GM06990 (cell line): ENCODE measurements around the gene ZNF500.

Experiments
- DNase-seq: peaks from one replicate; pipeline ENCODE4 v3.0.0-alpha.2; 2011; ENCODE audit not compliant: insufficient read length; ENCODE audit errors: extremely low read depth
- H3K27me3 ChIP-seq: replicated peaks from 2 replicates; pipeline ENCODE4 v1.6.0; 2011; ENCODE audit warnings: low read length; ENCODE audit not compliant: control insufficient read depth, insufficient read depth
- H3K36me3 ChIP-seq: 2 replicates; pipeline ENCODE4 v1.5.1; 2011; ENCODE audit warnings: low read length; ENCODE audit not compliant: control insufficient read depth, insufficient read depth
- H3K4me3 ChIP-seq: replicated peaks from 2 replicates; pipeline ENCODE4 v1.5.1; 2011; ENCODE audit warnings: low read depth, mild to moderate bottlenecking, control low read depth, low read length
- TF ChIP-seq, protein P1 (sequence below): IDR thresholded peaks from 2 replicates; pipeline ENCODE4 v1.5.1; 2011; ENCODE audit warnings: low read length, control low read depth, mild to moderate bottlenecking, inconsistent platforms; ENCODE audit not compliant: insufficient read depth, poor library complexity, severe bottlenecking

The ZNF500 gene

DNA sequence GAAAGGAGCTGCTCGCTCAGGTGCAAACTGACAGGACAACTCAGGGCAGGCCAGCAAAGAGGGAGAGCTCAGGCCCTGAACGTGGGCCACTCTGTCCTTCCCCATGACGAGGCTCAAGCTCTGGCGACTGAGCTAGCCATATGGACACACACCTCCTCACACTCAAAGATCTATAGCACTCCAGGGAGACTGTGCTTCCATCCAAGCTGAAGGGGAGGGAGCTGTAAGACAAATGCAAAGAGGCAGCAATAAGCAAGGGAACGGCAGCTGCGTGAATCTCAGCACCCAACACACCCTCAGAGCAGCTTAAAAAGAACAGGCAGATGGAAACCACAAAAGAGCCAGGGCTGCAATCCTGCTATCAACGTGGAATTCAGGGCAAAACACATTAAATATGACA lies 60.1 kb downstream of the ZNF500 start:
- peaks cover 6% of the 10 kb centered on the region for H3K36me3 ChIP-seq
- no peak for DNase-seq
- H3K4me3 ChIP-seq: no peak overlapping the region
- no peaks in the 10 kb centered on the region for H3K27me3 ChIP-seq
- TF ChIP-seq, protein P1, sequence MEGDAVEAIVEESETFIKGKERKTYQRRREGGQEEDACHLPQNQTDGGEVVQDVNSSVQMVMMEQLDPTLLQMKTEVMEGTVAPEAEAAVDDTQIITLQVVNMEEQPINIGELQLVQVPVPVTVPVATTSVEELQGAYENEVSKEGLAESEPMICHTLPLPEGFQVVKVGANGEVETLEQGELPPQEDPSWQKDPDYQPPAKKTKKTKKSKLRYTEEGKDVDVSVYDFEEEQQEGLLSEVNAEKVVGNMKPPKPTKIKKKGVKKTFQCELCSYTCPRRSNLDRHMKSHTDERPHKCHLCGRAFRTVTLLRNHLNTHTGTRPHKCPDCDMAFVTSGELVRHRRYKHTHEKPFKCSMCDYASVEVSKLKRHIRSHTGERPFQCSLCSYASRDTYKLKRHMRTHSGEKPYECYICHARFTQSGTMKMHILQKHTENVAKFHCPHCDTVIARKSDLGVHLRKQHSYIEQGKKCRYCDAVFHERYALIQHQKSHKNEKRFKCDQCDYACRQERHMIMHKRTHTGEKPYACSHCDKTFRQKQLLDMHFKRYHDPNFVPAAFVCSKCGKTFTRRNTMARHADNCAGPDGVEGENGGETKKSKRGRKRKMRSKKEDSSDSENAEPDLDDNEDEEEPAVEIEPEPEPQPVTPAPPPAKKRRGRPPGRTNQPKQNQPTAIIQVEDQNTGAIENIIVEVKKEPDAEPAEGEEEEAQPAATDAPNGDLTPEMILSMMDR: no peak

GRCh38 chr16:4704913-4705312 lies 62.0 kb downstream of the ZNF500 start:
- no peak for DNase-seq
- Histone ChIP-seq H3K36me3 (peaks cover 12% of the 10 kb centered on the region), H3K4me3 (no peak overlapping the region), H3K27me3 (no peaks in the 10 kb centered on the region)
- TF ChIP-seq, protein P1: no peak

DNA sequence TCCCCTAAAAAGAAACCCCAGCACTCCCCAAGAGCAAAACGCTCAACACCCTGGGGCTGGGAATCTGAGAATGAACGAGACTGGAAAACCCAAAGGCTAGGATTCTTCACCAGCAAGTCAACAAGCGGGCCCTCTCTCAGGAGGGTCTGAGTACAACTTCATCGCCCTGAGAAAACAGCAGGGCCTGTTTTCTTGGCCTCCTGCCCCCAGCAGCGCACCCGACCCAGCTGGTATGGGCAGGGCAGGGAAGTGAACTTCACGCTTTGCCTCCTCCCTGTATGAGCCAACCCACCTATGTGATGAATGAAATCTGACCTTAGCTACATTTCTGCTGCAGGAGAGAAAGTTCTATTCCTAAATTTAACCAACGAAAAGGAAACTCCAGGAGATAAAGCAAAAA lies 62.5 kb downstream of the ZNF500 start:
- H3K36me3 ChIP-seq: peaks cover 14% of the 10 kb centered on the region
- no peaks in the 10 kb centered on the region for H3K27me3 ChIP-seq
- TF ChIP-seq, protein P1: no peak
- no peak overlapping the region for H3K4me3 ChIP-seq
- DNase-seq: no peak

GRCh38 chr16:4703906-4704305 lies 63.1 kb downstream of the ZNF500 start:
- H3K4me3 ChIP-seq: no peak overlapping the region
- H3K27me3 ChIP-seq: no peaks in the 10 kb centered on the region
- no peak for DNase-seq
- TF ChIP-seq, protein P1: no peak
- H3K36me3 ChIP-seq: peaks cover 19% of the 10 kb centered on the region

GRCh38 chr16:4702466-4702808 lies 64.5 kb downstream of the ZNF500 start:
- Histone ChIP-seq H3K4me3 (no peak overlapping the region), H3K36me3 (peaks cover 30% of the 10 kb centered on the region), H3K27me3 (no peaks in the 10 kb centered on the region)
- DNase-seq: no peak
- TF ChIP-seq, protein P1: no peak

GRCh38 chr16:4701791-4702465 lies 65.0 kb downstream of the ZNF500 start:
- TF ChIP-seq, protein P1: no peak
- Histone ChIP-seq H3K4me3 (no peak overlapping the region), H3K27me3 (no peaks in the 10 kb centered on the region), H3K36me3 (peaks cover 34% of the 10 kb centered on the region)
- no peak for DNase-seq
